Effector memory CD8-positive, alpha-beta T cell (primary cell): ENCODE data around the gene CAPN15.

Experiments
- ATAC-seq: fragments of 150-1000 bp; cut with Tn5 transposase; replicated peaks from 2 replicates; pipeline ENCODE4 v1.10.0; 2021; ENCODE audit warnings: mild to moderate bottlenecking, moderate library complexity
- DNase-seq, 3 experiments: peaks; one replicate each; pipeline ENCODE4 v3.0.0; 2021
- H3K27ac Mint-ChIP-seq, 2 donors: one replicate each; pipeline ENCODE4 v1.8.0; 2022; ENCODE audit warnings: mild to moderate bottlenecking in 2 of 2, mixed read lengths in 2 of 2, moderate library complexity in 2 of 2
- H3K27me3 Mint-ChIP-seq, 2 donors: one replicate each; pipeline ENCODE4 v1.8.0; 2022; ENCODE audit warnings: mixed read lengths in 2 of 2
- H3K36me3 Mint-ChIP-seq: one replicate; pipeline ENCODE4 v1.8.0; 2022; ENCODE audit warnings: mild to moderate bottlenecking, moderate library complexity, mixed read lengths; ENCODE audit not compliant: insufficient read depth
- H3K4me1 Mint-ChIP-seq, 2 donors: one replicate each; pipeline ENCODE4 v1.8.0; 2022; ENCODE audit warnings: low read depth in 2 of 2, mixed read lengths in 2 of 2
- H3K4me3 Mint-ChIP-seq, 2 donors: one replicate each; pipeline ENCODE4 v1.8.0; 2022; ENCODE audit warnings: mild to moderate bottlenecking in 2 of 2, mixed read lengths in 2 of 2, moderate library complexity in 2 of 2
- H3K9me3 Mint-ChIP-seq, 2 donors: one replicate each; pipeline ENCODE4 v1.8.0; 2022; ENCODE audit warnings: mixed read lengths in 2 of 2

The CAPN15 gene

DNA sequence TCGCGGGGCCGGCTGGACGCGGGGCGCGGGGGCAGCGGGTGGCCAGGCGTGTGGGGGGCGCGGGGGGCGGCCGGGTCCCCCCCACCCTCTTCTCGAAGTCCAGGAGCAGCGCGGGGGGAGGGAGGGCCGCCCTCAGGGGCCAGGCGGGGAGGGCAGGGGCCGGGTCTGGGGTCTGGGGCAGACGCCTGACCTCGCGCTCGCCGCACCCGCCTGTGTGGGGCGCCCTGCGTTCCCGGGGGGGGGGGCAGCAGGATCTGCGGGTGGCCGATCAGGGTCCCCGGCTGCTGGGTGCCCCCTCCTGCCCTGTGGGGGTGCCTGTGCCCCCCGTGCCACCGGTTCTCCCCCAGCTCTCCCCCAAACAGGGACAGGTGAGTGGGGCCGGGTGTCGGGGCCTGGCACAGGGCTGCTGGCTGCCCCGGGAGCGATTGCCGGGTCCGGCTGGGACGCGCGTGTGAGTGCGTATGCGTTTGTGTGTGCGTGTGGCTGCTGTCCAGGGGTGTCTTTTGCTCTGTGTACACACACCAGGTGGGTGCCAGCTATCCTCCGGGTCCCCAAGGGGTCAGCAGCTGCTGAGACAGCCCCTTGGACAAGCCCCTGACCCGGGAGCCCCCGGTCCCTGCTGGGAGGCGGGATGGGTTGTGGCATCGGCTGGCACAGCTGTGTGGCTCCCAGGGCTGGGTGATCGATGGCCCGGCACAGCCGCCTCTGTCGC lies 33.3 kb downstream of the CAPN15 start:
- H3K36me3 Mint-ChIP-seq, result no peaks in the 10 kb centered on the region
- no peak for ATAC-seq

DNA sequence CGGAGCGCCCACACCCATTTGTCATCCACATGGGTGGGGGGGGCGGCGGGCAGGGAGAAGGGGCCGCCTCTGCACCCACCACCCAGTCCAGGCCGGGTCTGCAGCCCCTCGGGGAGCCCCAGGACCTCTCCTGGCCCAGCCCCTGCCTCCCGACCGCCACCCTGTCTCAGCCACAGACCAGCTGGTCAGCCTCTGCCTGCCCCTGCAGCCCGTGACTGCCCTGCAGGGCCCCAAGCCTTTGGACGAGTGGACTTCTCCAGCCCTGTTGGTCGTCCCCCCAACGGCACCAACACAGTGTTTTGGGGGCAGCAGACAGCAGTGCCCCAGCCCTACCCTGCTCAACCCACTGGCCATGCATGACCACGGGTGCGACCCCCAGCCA lies 33.9 kb downstream of the CAPN15 start:
- Mint-ChIP-seq H3K4me3 (no peak overlapping the region), H3K36me3 (no peaks in the 10 kb centered on the region), H3K27me3 (peaks cover 5 to 26% of the 10 kb centered on the region in 2 donors), H3K27ac (no peak overlapping the region), H3K9me3 (no peaks in the 10 kb centered on the region), H3K4me1 (peaks cover 0 to 3% of the 10 kb centered on the region in 2 donors)
- DNase-seq (no peak), ATAC-seq (no peak)

More for the DNA sequence above, 33.3 kb downstream of the CAPN15 start:
- H3K4me3 Mint-ChIP-seq, result no peak overlapping the region
- H3K27me3 Mint-ChIP-seq, result peaks cover 5 to 26% of the 10 kb centered on the region in 2 donors
- H3K9me3 Mint-ChIP-seq, result no peaks in the 10 kb centered on the region
- peaks cover 0 to 2% of the 10 kb centered on the region in 2 donors for H3K4me1 Mint-ChIP-seq
- DNase-seq, result no peak
- no peak overlapping the region for H3K27ac Mint-ChIP-seq

DNA sequence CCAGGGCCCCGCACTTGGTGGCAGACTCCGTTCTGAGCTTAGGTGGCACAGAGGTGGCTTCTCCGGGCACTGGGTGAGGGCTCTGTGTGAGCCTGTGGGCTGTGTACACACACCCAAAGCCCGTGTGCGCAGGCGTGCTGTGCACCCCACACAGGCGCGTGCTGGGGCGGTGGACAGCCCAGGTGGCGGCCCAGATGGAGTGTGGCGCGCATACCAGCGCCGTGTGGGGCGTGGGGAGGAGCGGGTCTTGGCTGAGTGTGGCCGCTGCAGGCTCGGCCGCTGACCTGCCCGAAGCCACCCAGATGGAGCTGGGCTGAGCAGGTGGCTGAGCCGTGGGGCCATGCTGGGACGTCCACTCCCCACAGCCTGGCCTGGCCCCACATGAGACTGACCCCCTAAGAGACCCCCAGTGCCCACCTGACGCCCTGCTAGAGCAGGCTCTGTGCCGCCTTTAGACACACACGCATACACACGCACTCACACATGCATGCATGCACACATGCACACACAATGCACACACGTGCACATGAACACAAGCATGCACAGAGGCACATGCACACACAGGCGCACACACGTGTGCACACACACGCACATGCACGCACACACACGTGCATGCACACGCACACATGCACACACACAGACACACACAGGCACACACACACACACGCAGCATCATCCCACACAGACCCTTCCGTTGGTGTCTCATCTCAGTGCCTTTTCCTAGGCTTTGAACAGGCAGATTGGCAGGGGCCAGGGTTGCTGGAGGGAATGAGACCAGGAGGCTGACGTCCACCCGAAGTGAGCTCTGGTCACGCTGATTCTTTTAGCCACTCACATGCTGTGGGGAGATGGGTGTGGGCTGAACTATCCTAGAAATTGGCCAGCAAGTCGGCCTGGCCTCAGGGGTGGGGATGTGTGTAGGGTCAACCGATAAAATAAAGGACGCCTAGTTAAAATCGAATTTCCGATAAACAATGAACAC lies 34.7 kb downstream of the CAPN15 start:
- ATAC-seq, result no peak
- Mint-ChIP-seq H3K4me3 (no peak overlapping the region), H3K27me3 (peaks cover 5 to 23% of the 10 kb centered on the region in 2 donors), H3K9me3 (no peaks in the 10 kb centered on the region), H3K4me1 (peaks cover 0 to 11% of the 10 kb centered on the region in 2 donors), H3K36me3 (no peaks in the 10 kb centered on the region), H3K27ac (no peak overlapping the region)
- DNase-seq, result no peak

GRCh38 chr16:563072-563644 lies 35.6 kb downstream of the CAPN15 start:
- H3K4me1 Mint-ChIP-seq, result peaks cover 0 to 11% of the 10 kb centered on the region in 2 donors
- no peaks in the 10 kb centered on the region for H3K9me3 Mint-ChIP-seq
- DNase-seq, result no peak
- H3K27ac Mint-ChIP-seq, result no peak overlapping the region
- no peak for ATAC-seq
- H3K36me3 Mint-ChIP-seq, result no peaks in the 10 kb centered on the region
- peaks cover 5 to 14% of the 10 kb centered on the region in 2 donors for H3K27me3 Mint-ChIP-seq
- H3K4me3 Mint-ChIP-seq, result no peak overlapping the region

GRCh38 chr16:564690-565418 lies 37.3 kb downstream of the CAPN15 start:
- DNase-seq (no peak), ATAC-seq (no peak)
- Mint-ChIP-seq H3K36me3 (peaks cover 8% of the 10 kb centered on the region), H3K4me3 (no peak overlapping the region), H3K9me3 (no peaks in the 10 kb centered on the region), H3K4me1 (peaks cover 8 to 16% of the 10 kb centered on the region in 2 donors), H3K27ac (no peak overlapping the region), H3K27me3 (no peaks in the 10 kb centered on the region)

DNA sequence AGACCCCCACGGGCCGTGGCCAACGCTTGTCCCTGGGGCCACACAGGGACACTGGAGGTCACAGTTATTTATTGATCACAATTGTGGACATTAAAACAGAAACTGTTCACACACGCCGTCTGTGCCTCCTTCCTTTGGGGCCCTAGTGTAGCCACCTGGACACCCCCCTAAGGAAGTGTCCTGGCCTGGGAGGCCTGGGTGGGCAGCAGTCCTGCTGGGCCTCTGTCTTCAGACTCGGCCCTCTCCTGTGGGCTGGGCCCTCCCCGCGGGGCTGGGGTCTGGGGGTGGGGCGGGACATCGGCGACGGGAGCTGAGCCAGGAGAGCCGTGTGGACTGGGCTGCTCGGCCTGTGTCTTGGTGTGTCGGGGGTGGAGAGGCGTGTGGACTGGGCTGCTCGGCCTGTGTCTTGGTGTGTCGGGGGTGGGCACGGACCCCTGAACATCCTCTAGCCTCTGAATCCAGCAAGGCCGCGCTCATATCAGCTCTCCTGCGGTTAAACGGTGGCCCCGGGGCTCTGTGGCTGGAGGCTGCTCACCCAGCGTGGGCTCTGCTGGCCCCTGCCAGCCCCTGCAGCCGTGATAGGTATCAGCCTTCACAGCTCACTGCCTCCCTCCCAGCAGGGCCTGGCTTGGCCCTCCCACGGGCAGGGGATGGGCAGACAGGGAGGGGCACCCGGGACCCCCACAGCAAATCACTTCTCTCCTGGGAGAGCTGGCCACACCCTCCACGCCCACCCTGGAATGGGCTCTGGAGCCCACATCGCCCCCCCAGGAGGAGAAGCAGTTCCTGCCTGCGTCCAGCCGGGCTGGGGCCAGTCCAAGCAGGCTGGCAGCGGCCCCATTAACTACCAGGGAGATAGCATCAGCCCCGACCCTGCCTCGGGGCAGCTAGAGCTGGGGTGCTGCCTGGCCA lies 38.2 kb downstream of the CAPN15 start:
- Mint-ChIP-seq H3K36me3 (peaks cover 12% of the 10 kb centered on the region), H3K9me3 (no peaks in the 10 kb centered on the region), H3K27ac (no peak overlapping the region), H3K27me3 (no peaks in the 10 kb centered on the region), H3K4me3 (no peak overlapping the region), H3K4me1 (peaks cover 11 to 19% of the 10 kb centered on the region in 2 donors)
- DNase-seq, result no peak
- ATAC-seq, result no peak

DNA sequence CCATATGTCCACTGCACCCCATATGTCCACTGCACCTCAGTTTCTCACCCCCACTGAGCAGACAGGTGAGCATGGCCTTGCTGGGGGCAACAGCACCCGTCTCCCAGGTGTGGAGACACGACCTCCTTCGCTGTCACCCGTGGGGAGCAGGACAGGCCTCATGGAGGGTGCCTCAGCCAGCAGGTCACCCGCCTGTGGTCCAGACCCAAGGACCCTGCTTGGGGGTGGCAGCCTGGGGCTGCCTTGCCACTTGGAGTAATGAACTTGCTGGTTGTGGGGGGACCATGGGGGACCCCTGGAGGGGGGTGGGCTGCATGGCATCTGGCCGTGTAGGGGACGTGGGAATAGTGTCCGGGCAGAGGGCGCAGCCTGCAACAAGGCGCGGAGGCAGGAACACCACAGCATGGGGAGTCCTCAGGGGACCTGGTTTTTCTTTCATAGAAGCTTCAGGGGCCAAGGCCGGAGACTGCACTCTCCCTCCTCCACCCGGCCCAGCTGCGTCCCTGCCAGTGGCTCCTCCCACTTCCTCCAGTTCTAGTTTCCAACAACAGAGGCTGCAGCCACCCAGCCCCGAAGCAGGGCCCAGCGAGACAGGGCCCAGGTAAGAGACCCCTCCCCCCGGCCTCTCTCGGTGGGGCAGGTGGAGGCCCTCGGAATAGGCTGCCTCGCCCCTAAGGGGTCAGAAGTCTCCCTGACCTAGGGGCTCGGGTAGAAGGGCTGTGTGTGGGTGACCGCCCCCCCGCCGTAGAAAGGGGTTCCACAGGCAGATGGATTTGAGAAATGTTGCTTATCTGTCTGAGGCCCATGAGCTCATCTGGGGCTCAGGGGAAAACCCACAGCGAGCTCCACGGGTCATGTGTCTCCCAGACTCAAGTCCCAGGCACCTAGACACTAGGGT lies 39.2 kb downstream of the CAPN15 start, which contains the start of gene NHLRC4:
TSS of gene NHLRC4 (plus strand) at position 531 of the 898 bp plus-strand sequence. CDS start 1,043 bp downstream, outside the sequence.
- ATAC-seq (peak; percentile 34), DNase-seq (peak in 2 of 3 experiments; percentile 32 to 33)
- H3K4me3 Mint-ChIP-seq, result peak within 1 kb of the TSS; percentile 61 to 67
- H3K36me3 Mint-ChIP-seq, result peaks cover 22% of the 10 kb centered on the region
- no peaks in the 10 kb centered on the region for H3K27me3 Mint-ChIP-seq
- H3K9me3 Mint-ChIP-seq, result no peaks in the 10 kb centered on the region
- H3K27ac Mint-ChIP-seq, result peak within 1 kb of the TSS; percentile 46 to 77
- H3K4me1 Mint-ChIP-seq, result peaks cover 22 to 29% of the 10 kb centered on the region in 2 donors

- peaks cover 23% of the 10 kb centered on the region for H3K36me3 Mint-ChIP-seq
These were observed 40.1 kb downstream of the CAPN15 start for GRCh38 chr16:567373-568256.

GRCh38 chr16:568401-569258 lies 41.1 kb downstream of the CAPN15 start:
- no peak for ATAC-seq

More at GRCh38 chr16:567373-568256, 40.1 kb downstream of the CAPN15 start:
- no peak for ATAC-seq
- no peaks in the 10 kb centered on the region for H3K27me3 Mint-ChIP-seq
- H3K4me1 Mint-ChIP-seq, result peaks cover 26 to 32% of the 10 kb centered on the region in 2 donors
- H3K27ac Mint-ChIP-seq, result peak overlapping the region; percentile 46 to 77
- H3K4me3 Mint-ChIP-seq, result peak overlapping the region; percentile 61 to 67
- DNase-seq, result no peak
- no peaks in the 10 kb centered on the region for H3K9me3 Mint-ChIP-seq

More at GRCh38 chr16:568401-569258, 41.1 kb downstream of the CAPN15 start:
- H3K4me3 Mint-ChIP-seq, result peak overlapping the region; percentile 84 to 88
- DNase-seq, result no peak
- H3K4me1 Mint-ChIP-seq, result peaks cover 26 to 34% of the 10 kb centered on the region in 2 donors
- H3K9me3 Mint-ChIP-seq, result no peaks in the 10 kb centered on the region
- H3K27me3 Mint-ChIP-seq, result no peaks in the 10 kb centered on the region
- H3K36me3 Mint-ChIP-seq, result peaks cover 23% of the 10 kb centered on the region
- H3K27ac Mint-ChIP-seq, result peak overlapping the region; percentile 91 to 94
